Stimulated activated naive CD8-positive, alpha-beta T cell treated with anti-CD3 and anti-CD28 coated beads, Interleukin-15, amount 100 ng/mL, for 72 hours (primary cell): Measurements from ENCODE around the gene OGFR.

Experiments used
- ATAC-seq: fragments of 150-1000 bp; cut with Tn5 transposase; 2 replicates; pipeline ENCODE4 v1.10.0; 2021; ENCODE audit warnings: mild to moderate bottlenecking, moderate library complexity
- DNase-seq, 2 donors: peaks; one replicate each; pipeline ENCODE4 v3.0.0; 2021 to 2022
- H3K27ac Mint-ChIP-seq, 2 donors: one replicate each; pipeline ENCODE4 v1.8.0; 2022; ENCODE audit warnings: mild to moderate bottlenecking in 2 of 2, mixed read lengths in 2 of 2, moderate library complexity in 2 of 2
- H3K27me3 Mint-ChIP-seq: one replicate; pipeline ENCODE4 v1.8.0; 2022; ENCODE audit warnings: mixed read lengths
- H3K4me1 Mint-ChIP-seq: one replicate; pipeline ENCODE4 v1.8.0; 2022; ENCODE audit warnings: mild to moderate bottlenecking, mixed read lengths
- H3K4me3 Mint-ChIP-seq, 2 donors: one replicate each; pipeline ENCODE4 v1.8.0; 2022; ENCODE audit warnings: mild to moderate bottlenecking in 2 of 2, mixed read lengths in 2 of 2, moderate library complexity in 1 of 2
- H3K9me3 Mint-ChIP-seq, 2 donors: one replicate each; pipeline ENCODE4 v1.8.0; 2022; ENCODE audit warnings: mixed read lengths in 2 of 2

The OGFR gene

GRCh38 chr20:62820962-62821725 lies 16.5 kb downstream of the OGFR start:
- no peak overlapping the region for H3K27ac Mint-ChIP-seq
- ATAC-seq (no peak), DNase-seq (no peak)
- peaks cover 38% of the 10 kb centered on the region for H3K27me3 Mint-ChIP-seq
- H3K4me3 Mint-ChIP-seq: no peak overlapping the region
- H3K4me1 Mint-ChIP-seq: peaks cover under 1% of the 10 kb centered on the region
- no peaks in the 10 kb centered on the region for H3K9me3 Mint-ChIP-seq

- H3K27ac Mint-ChIP-seq: no peak overlapping the region
- no peak overlapping the region for H3K4me3 Mint-ChIP-seq
- DNase-seq (no peak), ATAC-seq (no peak)
- H3K4me1 Mint-ChIP-seq: no peaks in the 10 kb centered on the region
- no peaks in the 10 kb centered on the region for H3K9me3 Mint-ChIP-seq
- peaks cover 33% of the 10 kb centered on the region for H3K27me3 Mint-ChIP-seq
Measured at GRCh38 chr20:62821726-62822210, 17.1 kb downstream of the OGFR start.

- peaks cover 33% of the 10 kb centered on the region for H3K27me3 Mint-ChIP-seq
- ATAC-seq: no peak
- H3K4me1 Mint-ChIP-seq: no peaks in the 10 kb centered on the region
- DNase-seq: no peak
- no peak overlapping the region for H3K4me3 Mint-ChIP-seq
- H3K27ac Mint-ChIP-seq: no peak overlapping the region
- H3K9me3 Mint-ChIP-seq: no peaks in the 10 kb centered on the region
Measured at GRCh38 chr20:62822239-62822787, 17.7 kb downstream of the OGFR start.

- Mint-ChIP-seq H3K4me1 (no peaks in the 10 kb centered on the region), H3K4me3 (no peak overlapping the region), H3K9me3 (no peaks in the 10 kb centered on the region), H3K27ac (no peak overlapping the region), H3K27me3 (peaks cover 27% of the 10 kb centered on the region)
- ATAC-seq (peak; percentile 66), DNase-seq (peak; percentile 53 to 57)
Measured at GRCh38 chr20:62822788-62823651, 18.4 kb downstream of the OGFR start.

- peaks cover 18% of the 10 kb centered on the region for H3K27me3 Mint-ChIP-seq
- ATAC-seq (no peak), DNase-seq (no peak)
- no peak overlapping the region for H3K27ac Mint-ChIP-seq
- no peaks in the 10 kb centered on the region for H3K9me3 Mint-ChIP-seq
- no peaks in the 10 kb centered on the region for H3K4me1 Mint-ChIP-seq
- H3K4me3 Mint-ChIP-seq: no peak overlapping the region
Measured at GRCh38 chr20:62823688-62824475, 19.2 kb downstream of the OGFR start.

- H3K4me1 Mint-ChIP-seq: no peaks in the 10 kb centered on the region
- ATAC-seq (no peak), DNase-seq (no peak)
Measured at GRCh38 chr20:62824476-62825332, 20.1 kb downstream of the OGFR start.

GRCh38 chr20:62825333-62825985 lies 20.8 kb downstream of the OGFR start:
- DNase-seq (no peak), ATAC-seq (no peak)
- no peak overlapping the region for H3K27ac Mint-ChIP-seq
- no peaks in the 10 kb centered on the region for H3K9me3 Mint-ChIP-seq
- H3K4me3 Mint-ChIP-seq: no peak overlapping the region
- H3K27me3 Mint-ChIP-seq: peaks cover 3% of the 10 kb centered on the region
- H3K4me1 Mint-ChIP-seq: no peaks in the 10 kb centered on the region

More at GRCh38 chr20:62824476-62825332, 20.1 kb downstream of the OGFR start:
- Mint-ChIP-seq H3K27ac (no peak overlapping the region), H3K27me3 (peaks cover 10% of the 10 kb centered on the region), H3K4me3 (peak overlapping the region in 1 of 2 donors; percentile 29), H3K9me3 (no peaks in the 10 kb centered on the region)

- H3K4me3 Mint-ChIP-seq: no peak overlapping the region
- no peak overlapping the region for H3K27ac Mint-ChIP-seq
Measured at GRCh38 chr20:62825986-62826645, 21.5 kb downstream of the OGFR start.

GRCh38 chr20:62826646-62827310 lies 22.1 kb downstream of the OGFR start:
- Mint-ChIP-seq H3K4me1 (peaks cover under 1% of the 10 kb centered on the region), H3K4me3 (no peak overlapping the region)
- no peak for DNase-seq

More at GRCh38 chr20:62825986-62826645, 21.5 kb downstream of the OGFR start:
- DNase-seq: no peak
- Mint-ChIP-seq H3K27me3 (no peaks in the 10 kb centered on the region), H3K9me3 (no peaks in the 10 kb centered on the region), H3K4me1 (no peaks in the 10 kb centered on the region)
- no peak for ATAC-seq

GRCh38 chr20:62827311-62828038 lies 22.8 kb downstream of the OGFR start:
- no peak for ATAC-seq
- H3K4me3 Mint-ChIP-seq: no peak overlapping the region

More at GRCh38 chr20:62826646-62827310, 22.1 kb downstream of the OGFR start:
- ATAC-seq: no peak
- no peak overlapping the region for H3K27ac Mint-ChIP-seq
- no peaks in the 10 kb centered on the region for H3K9me3 Mint-ChIP-seq
- H3K27me3 Mint-ChIP-seq: no peaks in the 10 kb centered on the region

GRCh38 chr20:62828051-62828450 lies 23.4 kb downstream of the OGFR start:
- H3K9me3 Mint-ChIP-seq: no peaks in the 10 kb centered on the region
- DNase-seq (no peak), ATAC-seq (no peak)
- H3K27ac Mint-ChIP-seq: no peak overlapping the region
- H3K4me3 Mint-ChIP-seq: no peak overlapping the region
- H3K27me3 Mint-ChIP-seq: no peaks in the 10 kb centered on the region
- peaks cover 13% of the 10 kb centered on the region for H3K4me1 Mint-ChIP-seq

More at GRCh38 chr20:62827311-62828038, 22.8 kb downstream of the OGFR start:
- Mint-ChIP-seq H3K4me1 (peaks cover 7% of the 10 kb centered on the region), H3K27ac (no peak overlapping the region), H3K9me3 (no peaks in the 10 kb centered on the region), H3K27me3 (no peaks in the 10 kb centered on the region)
- DNase-seq: no peak

GRCh38 chr20:62828511-62829230 lies 24.0 kb downstream of the OGFR start:
- Mint-ChIP-seq H3K4me1 (peaks cover 13% of the 10 kb centered on the region), H3K27ac (no peak overlapping the region), H3K4me3 (no peak overlapping the region), H3K27me3 (no peaks in the 10 kb centered on the region), H3K9me3 (no peaks in the 10 kb centered on the region)
- DNase-seq (no peak), ATAC-seq (no peak)
